Measurements from ENCODE around the gene MTURN. TPM values are rescaled to one million over a fixed set of nuclear protein-coding genes. Genes with fewer than 3 reads are reported as not detected.
"Not testable (repeated sequence)": the region's sequence is repeated elsewhere in the genome, so short reads cannot be mapped to it uniquely, and the experiment has no call there.

The MTURN gene
- total RNA-seq, 4 donors from 2014 or later = 196 to 252 (median 225) TPM

DNA sequence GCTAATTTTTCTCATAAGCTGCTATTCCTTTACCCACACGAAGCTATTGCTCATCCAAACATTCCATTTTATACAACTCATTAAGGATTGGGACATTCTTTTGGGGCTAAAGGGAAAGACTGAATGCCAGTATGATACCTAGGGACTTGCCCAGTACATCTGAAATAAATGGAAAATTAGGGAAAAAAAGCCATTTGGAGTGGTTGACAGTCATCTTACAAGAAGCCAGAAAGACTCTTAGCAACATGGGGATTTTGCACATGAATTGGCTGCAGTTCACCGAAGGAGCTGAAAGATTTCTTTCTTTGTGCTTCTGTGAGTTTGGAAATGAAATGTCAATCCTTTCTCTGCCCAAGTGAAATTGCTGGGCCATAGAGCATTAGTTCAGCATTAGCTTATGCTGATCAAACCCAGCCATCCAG, 43.3 kb upstream of the MTURN start:
- H3K36me3 ChIP-seq = no peaks in the 10 kb centered on the region
- no peaks in the 10 kb centered on the region for H3K27me3 ChIP-seq
- H3K4me3 ChIP-seq = no peak overlapping the region
- H3K9me3 ChIP-seq = no peaks in the 10 kb centered on the region
- peak; percentile 72 for ATAC-seq
- TF ChIP-seq POLR2AphosphoS5 (IDR thresholded peaks at IDR 0.05) (peak; percentile 26), EP300 (IDR thresholded peaks at IDR 0.05) (no peak)
- TF ChIP-seq, protein P1, sequence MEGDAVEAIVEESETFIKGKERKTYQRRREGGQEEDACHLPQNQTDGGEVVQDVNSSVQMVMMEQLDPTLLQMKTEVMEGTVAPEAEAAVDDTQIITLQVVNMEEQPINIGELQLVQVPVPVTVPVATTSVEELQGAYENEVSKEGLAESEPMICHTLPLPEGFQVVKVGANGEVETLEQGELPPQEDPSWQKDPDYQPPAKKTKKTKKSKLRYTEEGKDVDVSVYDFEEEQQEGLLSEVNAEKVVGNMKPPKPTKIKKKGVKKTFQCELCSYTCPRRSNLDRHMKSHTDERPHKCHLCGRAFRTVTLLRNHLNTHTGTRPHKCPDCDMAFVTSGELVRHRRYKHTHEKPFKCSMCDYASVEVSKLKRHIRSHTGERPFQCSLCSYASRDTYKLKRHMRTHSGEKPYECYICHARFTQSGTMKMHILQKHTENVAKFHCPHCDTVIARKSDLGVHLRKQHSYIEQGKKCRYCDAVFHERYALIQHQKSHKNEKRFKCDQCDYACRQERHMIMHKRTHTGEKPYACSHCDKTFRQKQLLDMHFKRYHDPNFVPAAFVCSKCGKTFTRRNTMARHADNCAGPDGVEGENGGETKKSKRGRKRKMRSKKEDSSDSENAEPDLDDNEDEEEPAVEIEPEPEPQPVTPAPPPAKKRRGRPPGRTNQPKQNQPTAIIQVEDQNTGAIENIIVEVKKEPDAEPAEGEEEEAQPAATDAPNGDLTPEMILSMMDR (IDR thresholded peaks at IDR 0.05) = no peak
- H3K4me1 ChIP-seq = peaks cover 0 to 3% (median 0%) of the 10 kb centered on the region in 3 donors
- WGBS, 2 donors (ENCODE audit: low coverage in 1 of 2) = 18 to 47% methylated on average over 2 of the region's 2 CpGs
- peak overlapping the region in 1 of 4 donors; percentile 27 for H3K27ac ChIP-seq

GRCh38 chr7:30091987-30092386, 42.8 kb upstream of the MTURN start:
- peaks cover 0 to 3% (median 0%) of the 10 kb centered on the region in 3 donors for H3K4me1 ChIP-seq
- 81 to 89% methylated on average over 5 of the region's 5 CpGs for WGBS, 2 donors (ENCODE audit: low coverage in 1 of 2)
- peak; percentile 52 for ATAC-seq
- H3K27ac ChIP-seq = peak overlapping the region in 1 of 4 donors; percentile 27
- H3K27me3 ChIP-seq = no peaks in the 10 kb centered on the region
- no peak overlapping the region for H3K4me3 ChIP-seq
- H3K36me3 ChIP-seq = no peaks in the 10 kb centered on the region
- no peak for TF ChIP-seq POLR2AphosphoS5 (IDR thresholded peaks at IDR 0.05)
- TF ChIP-seq, protein P1 (IDR thresholded peaks at IDR 0.05) = no peak
- TF ChIP-seq EP300 (IDR thresholded peaks at IDR 0.05) = no peak
- no peak for TF ChIP-seq POLR2A (IDR thresholded peaks at IDR 0.05)
- H3K9me3 ChIP-seq = no peaks in the 10 kb centered on the region

- ATAC-seq = peak; percentile 91
- no peaks in the 10 kb centered on the region for H3K27me3 ChIP-seq
- peaks cover 0 to 3% (median 0%) of the 10 kb centered on the region in 3 donors for H3K4me1 ChIP-seq
- no peaks in the 10 kb centered on the region for H3K9me3 ChIP-seq
- TF ChIP-seq POLR2A (IDR thresholded peaks at IDR 0.05) (no peak), EP300 (IDR thresholded peaks at IDR 0.05) (no peak), POLR2AphosphoS5 (IDR thresholded peaks at IDR 0.05) (no peak)
- TF ChIP-seq, protein P1 (IDR thresholded peaks at IDR 0.05) = no peak
- 67 to 83% methylated on average over 1 to 3 of the region's 5 CpGs for WGBS, 2 donors (ENCODE audit: low coverage in 1 of 2)
- H3K36me3 ChIP-seq = no peaks in the 10 kb centered on the region
- no peak overlapping the region for H3K4me3 ChIP-seq
- H3K27ac ChIP-seq = no peak overlapping the region
Observed at GRCh38 chr7:30093420-30093952, 41.3 kb upstream of the MTURN start.

- ATAC-seq, H3K4me1 ChIP-seq, H3K36me3 ChIP-seq, H3K27me3 ChIP-seq, H3K9me3 ChIP-seq, H3K27ac ChIP-seq, H3K4me3 ChIP-seq: not testable (repeated sequence)
- whole genome bisulfite sequencing, 2 donors (ENCODE audit: low coverage in 1 of 2) = 95 to 98% methylated on average over 5 to 15 of the region's 21 CpGs
Observed at GRCh38 chr7:30098599-30098998, 36.2 kb upstream of the MTURN start.

GRCh38 chr7:30102281-30102680, 32.5 kb upstream of the MTURN start:
- H3K4me1 ChIP-seq = no peaks in the 10 kb centered on the region
- no peaks in the 10 kb centered on the region for H3K9me3 ChIP-seq
- TF ChIP-seq EP300 (IDR thresholded peaks at IDR 0.05) (no peak), POLR2A (IDR thresholded peaks at IDR 0.05) (no peak), POLR2AphosphoS5 (IDR thresholded peaks at IDR 0.05) (no peak)
- TF ChIP-seq, protein P1 (IDR thresholded peaks at IDR 0.05) = no peak
- no peaks in the 10 kb centered on the region for H3K36me3 ChIP-seq
- WGBS, 2 donors (ENCODE audit: low coverage in 1 of 2) = 83 to 95% methylated on average over 3 of the region's 3 CpGs
- H3K27me3 ChIP-seq = no peaks in the 10 kb centered on the region
- no peak overlapping the region for H3K4me3 ChIP-seq
- no peak overlapping the region for H3K27ac ChIP-seq
- no peak for ATAC-seq
